T follicular helper cell (primary cell): ENCODE results near the gene CHST5.
"Not testable (repeated sequence)": the region's sequence is repeated elsewhere in the genome, so short reads cannot be mapped to it uniquely, and the experiment has no call there.

Experiments
- DNase-seq: peaks from one replicate; pipeline ENCODE4 v3.0.0-alpha.2; 2020; ENCODE audit warnings: low read depth

Gene CHST5

GRCh38 chr16:75550211-75550662, 14.3 kb upstream of the CHST5 start:
- DNase-seq = no peak

GRCh38 chr16:75548456-75548855, 12.5 kb upstream of the CHST5 start:
- not testable (repeated sequence) for DNase-seq

- DNase-seq = no peak
Measured at GRCh38 chr16:75546293-75546692, 10.4 kb upstream of the CHST5 start.

GRCh38 chr16:75545879-75546278, 10.0 kb upstream of the CHST5 start:
- DNase-seq = not testable (repeated sequence)

- DNase-seq = not testable (repeated sequence)
Measured at GRCh38 chr16:75542462-75542861, 6.6 kb upstream of the CHST5 start.

- DNase-seq = no peak
Measured at GRCh38 chr16:75541236-75541635, 5.3 kb upstream of the CHST5 start.

GRCh38 chr16:75538882-75539565, 3.1 kb upstream of the CHST5 start:
- not testable (repeated sequence) for DNase-seq

- no peak for DNase-seq
Measured at GRCh38 chr16:75537776-75538175, 1.9 kb upstream of the CHST5 start.

- DNase-seq = no peak
Measured at GRCh38 chr16:75535211-75535843, 581 bp downstream of the CHST5 start.

GRCh38 chr16:75534560-75535205, 1.2 kb downstream of the CHST5 start:
- no peak for DNase-seq

- DNase-seq = no peak
Measured at GRCh38 chr16:75532791-75533190, 3.1 kb downstream of the CHST5 start.

GRCh38 chr16:75532142-75532765, 3.7 kb downstream of the CHST5 start:
- no peak for DNase-seq

GRCh38 chr16:75529959-75530358, 5.9 kb downstream of the CHST5 start:
- no peak for DNase-seq

GRCh38 chr16:75529056-75529905, 6.6 kb downstream of the CHST5 start:
- no peak for DNase-seq

- DNase-seq = no peak
Measured at GRCh38 chr16:75527825-75528299, 8.0 kb downstream of the CHST5 start.

- no peak for DNase-seq
Measured at GRCh38 chr16:75526032-75526790, 9.7 kb downstream of the CHST5 start.

- no peak for DNase-seq
Measured at GRCh38 chr16:75519175-75519574, 16.7 kb downstream of the CHST5 start.

GRCh38 chr16:75516189-75516966, 19.5 kb downstream of the CHST5 start:
- DNase-seq = not testable (repeated sequence)

GRCh38 chr16:75514296-75514695, 21.6 kb downstream of the CHST5 start:
- DNase-seq = no peak

GRCh38 chr16:75506574-75506973, 29.3 kb downstream of the CHST5 start:
- no peak for DNase-seq
